Activated CD8-positive, alpha-beta T cell treated with anti-CD3 and anti-CD28 coated beads for 36 hours (primary cell): ENCODE data around the gene PDE9A. TPM values are rescaled to one million over a fixed set of nuclear protein-coding genes. Genes with fewer than 3 reads are reported as not detected.

Experiments
- ATAC-seq: fragments of 200-7000 bp; cut with Tn5 transposase; one replicate; pipeline ENCODE4 v1.10.0; 2021; ENCODE audit warnings: mild to moderate bottlenecking, moderate library complexity
- CTCF ChIA-PET: fragments of 350-600 bp; sonication (Branson Sonifier 250); formaldehyde crosslinking; loops from one replicate; lab custom pipeline; 2021; ENCODE audit warnings: antibody characterized with exemption; lab: Charles Lee
- POLR2A ChIA-PET: fragments of 350-600 bp; sonication (Branson Sonifier 250); formaldehyde crosslinking; loops from one replicate; lab custom pipeline; 2021; ENCODE audit warnings: antibody characterized with exemption; lab: Charles Lee
- DNase-seq: peaks from one replicate; pipeline ENCODE4 v3.0.0-alpha.2; 2020
- H3K27ac Mint-ChIP-seq: one replicate; pipeline ENCODE4 v1.8.0; 2021; ENCODE audit warnings: mild to moderate bottlenecking, mixed read lengths
- H3K27me3 Mint-ChIP-seq: one replicate; pipeline ENCODE4 v1.8.0; 2021; ENCODE audit warnings: mixed read lengths
- H3K36me3 Mint-ChIP-seq: one replicate; pipeline ENCODE4 v1.8.0; 2021; ENCODE audit warnings: low read depth, mixed read lengths
- H3K4me1 Mint-ChIP-seq: one replicate; pipeline ENCODE4 v1.8.0; 2021; ENCODE audit warnings: low read depth, mixed read lengths
- H3K4me3 Mint-ChIP-seq: one replicate; pipeline ENCODE4 v1.8.0; 2021; ENCODE audit warnings: mild to moderate bottlenecking, moderate library complexity, mixed read lengths
- H3K9me3 Mint-ChIP-seq: one replicate; pipeline ENCODE4 v1.8.0; 2021; ENCODE audit warnings: mixed read lengths
- CTCF ChIP-seq: fragments of 200-600 bp; IDR thresholded peaks from one replicate; pipeline ENCODE4 v1.8.0; 2022; ENCODE audit warnings: antibody characterized with exemption, mild to moderate bottlenecking
- intact Hi-C: fragments of 100-400 bp; cut with micrococcal nuclease; formaldehyde crosslinking; loops from one replicate; pipeline ENCODE4 v1.10.0; 2022
- total RNA-seq, 2 experiments: library from RNA; stranded (reverse); gene quantifications; one replicate each; pipeline ENCODE4 v1.2.3, GENCODE V29; 2021

Gene PDE9A
- total RNA-seq, 2 experiments from 2014 or later: 11.1 to 11.5 TPM

DNA sequence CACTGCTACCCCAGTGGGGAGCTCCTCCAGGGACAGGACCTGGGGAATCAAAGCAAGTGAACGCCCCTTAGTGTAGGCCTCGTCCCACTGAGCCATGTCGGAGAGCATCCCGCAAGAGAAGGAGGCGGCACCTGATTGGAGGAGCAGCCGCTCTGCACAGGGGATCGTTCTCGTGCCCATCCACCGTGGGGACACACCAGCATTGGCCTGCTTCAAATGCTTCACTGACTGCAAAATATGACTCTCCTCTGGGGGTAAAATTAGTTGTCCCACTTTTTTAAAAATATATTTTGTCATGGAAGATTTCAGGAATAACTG, 111.0 kb downstream of the PDE9A start:
- intact Hi-C loops: no loop called here
- POLR2A ChIA-PET: no interaction called here
- H3K4me3 Mint-ChIP-seq: no peak overlapping the region

DNA sequence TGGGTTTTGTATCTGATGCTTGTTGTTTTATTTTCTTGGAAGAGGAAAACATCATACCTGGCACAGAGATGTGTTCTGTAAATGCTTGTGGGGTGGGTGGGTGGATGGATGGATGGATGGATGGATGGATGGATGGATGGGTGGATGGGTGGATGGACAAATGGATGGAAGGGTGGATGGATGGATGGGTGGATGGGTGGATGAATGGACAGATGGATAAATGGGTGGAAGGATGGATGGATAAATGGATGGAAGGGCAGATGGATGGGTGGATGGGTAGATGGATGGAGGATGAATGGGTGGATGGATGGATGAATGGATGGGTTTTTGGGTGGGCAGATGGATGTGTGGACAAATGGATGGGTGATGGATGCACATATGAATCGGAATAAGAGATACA, 111.5 kb downstream of the PDE9A start:
- no peaks in the 10 kb centered on the region for H3K9me3 Mint-ChIP-seq
- no peak for TF ChIP-seq CTCF
- no peak overlapping the region for H3K27ac Mint-ChIP-seq
- H3K36me3 Mint-ChIP-seq: peaks cover 7% of the 10 kb centered on the region
- DNase-seq (no peak), ATAC-seq (no peak)
- H3K4me1 Mint-ChIP-seq: no peaks in the 10 kb centered on the region
- ChIA-PET POLR2A (no interaction called here), CTCF (no interaction called here)
- H3K27me3 Mint-ChIP-seq: no peaks in the 10 kb centered on the region
- H3K4me3 Mint-ChIP-seq: no peak overlapping the region
- intact Hi-C loops: no loop called here

More for the DNA sequence above, 111.0 kb downstream of the PDE9A start:
- Mint-ChIP-seq H3K4me1 (no peaks in the 10 kb centered on the region), H3K27ac (no peak overlapping the region), H3K27me3 (no peaks in the 10 kb centered on the region), H3K36me3 (peaks cover 7% of the 10 kb centered on the region), H3K9me3 (no peaks in the 10 kb centered on the region)
- no peak for TF ChIP-seq CTCF
- no peak for ATAC-seq
- CTCF ChIA-PET: no interaction called here
- no peak for DNase-seq

DNA sequence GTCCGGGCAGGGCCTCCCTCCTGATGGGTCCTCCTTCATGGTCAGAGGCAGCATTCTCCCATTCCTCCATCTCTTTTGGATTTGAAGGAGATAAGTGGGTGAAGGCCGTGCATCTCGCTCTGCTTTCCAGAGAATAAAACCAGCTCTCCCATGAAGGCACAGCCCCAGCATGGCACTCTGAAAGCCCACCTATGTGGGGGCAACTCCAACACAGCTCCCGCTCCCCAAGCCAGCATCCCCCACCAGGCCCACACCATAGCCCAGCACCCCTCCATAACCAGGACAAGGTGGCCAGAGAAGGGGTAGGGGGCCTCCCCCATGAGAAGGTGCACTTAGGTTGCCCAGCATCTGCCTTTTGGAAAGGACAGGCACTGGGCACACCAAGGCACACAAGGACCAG, 112.2 kb downstream of the PDE9A start:
- no peak for ATAC-seq
- H3K4me1 Mint-ChIP-seq: no peaks in the 10 kb centered on the region
- no peak for TF ChIP-seq CTCF
- H3K27me3 Mint-ChIP-seq: no peaks in the 10 kb centered on the region
- ChIA-PET CTCF (no interaction called here), POLR2A (no interaction called here)
- no peak overlapping the region for H3K27ac Mint-ChIP-seq
- no peaks in the 10 kb centered on the region for H3K9me3 Mint-ChIP-seq
- no peak for DNase-seq
- no peak overlapping the region for H3K4me3 Mint-ChIP-seq
- intact Hi-C loops: no loop called here
- H3K36me3 Mint-ChIP-seq: peaks cover 7% of the 10 kb centered on the region

DNA sequence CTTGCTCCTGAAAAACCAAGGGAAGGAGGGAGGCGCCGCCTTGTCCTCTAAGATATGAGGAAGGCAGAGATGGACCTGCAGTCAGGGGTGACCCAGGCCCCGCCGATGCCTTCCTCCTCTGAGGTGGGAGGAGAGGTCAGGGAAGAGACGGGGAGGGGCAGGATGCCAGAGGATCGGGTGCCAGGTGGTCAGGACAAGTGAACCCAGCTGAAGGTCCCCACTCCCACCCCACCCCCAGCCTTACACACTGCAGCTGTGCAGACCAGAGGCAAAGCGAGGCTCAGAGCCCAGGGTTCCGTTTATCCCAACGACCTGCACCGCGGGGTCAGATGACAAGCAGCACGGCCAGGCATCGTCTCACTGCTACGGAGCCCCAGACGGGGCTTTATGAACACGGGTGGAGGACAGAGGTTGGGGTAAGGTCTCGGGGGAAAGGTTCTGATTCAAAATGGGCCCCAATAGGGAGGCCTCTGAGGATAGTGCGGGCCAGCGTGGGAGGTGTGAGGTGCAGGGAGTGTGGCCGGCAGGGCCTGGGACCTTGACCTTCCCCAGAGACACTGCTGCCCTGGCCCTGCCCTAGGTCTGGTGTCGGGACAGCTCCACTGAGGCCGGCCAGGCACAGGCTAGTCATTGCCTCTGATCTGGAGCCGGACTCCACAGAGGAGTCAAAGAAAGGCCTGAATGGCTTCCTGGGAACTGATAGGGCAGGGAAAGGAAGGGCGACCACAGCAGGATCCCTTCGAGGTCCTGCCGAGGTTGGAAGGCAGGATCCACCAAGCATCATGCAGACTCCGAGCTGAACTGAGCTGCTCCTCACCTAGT, 113.5 kb downstream of the PDE9A start:
- Mint-ChIP-seq H3K4me3 (no peak overlapping the region), H3K27ac (no peak overlapping the region), H3K9me3 (no peaks in the 10 kb centered on the region), H3K27me3 (no peaks in the 10 kb centered on the region), H3K4me1 (no peaks in the 10 kb centered on the region), H3K36me3 (peaks cover 7% of the 10 kb centered on the region)
- POLR2A ChIA-PET: no interaction called here
- ATAC-seq (no peak), DNase-seq (no peak)
- CTCF ChIA-PET: no interaction called here
- no peak for TF ChIP-seq CTCF
- intact Hi-C loops: no loop called here

GRCh38 chr21:42767561-42767835, 114.1 kb downstream of the PDE9A start:
- no peaks in the 10 kb centered on the region for H3K27me3 Mint-ChIP-seq
- ChIA-PET CTCF (no interaction called here), POLR2A (no interaction called here)

More at GRCh38 chr21:42767561-42767835, 114.1 kb downstream of the PDE9A start:
- Mint-ChIP-seq H3K4me1 (no peaks in the 10 kb centered on the region), H3K4me3 (no peak overlapping the region), H3K27ac (no peak overlapping the region), H3K9me3 (no peaks in the 10 kb centered on the region), H3K36me3 (peaks cover 7% of the 10 kb centered on the region)
- intact Hi-C loops: no loop called here
- no peak for DNase-seq
- TF ChIP-seq CTCF: no peak
- no peak for ATAC-seq
